HG03139 (cell line): ENCODE results near the gene TAF11L13.
"Not testable (repeated sequence)": the region's sequence is repeated elsewhere in the genome, so short reads cannot be mapped to it uniquely, and the experiment has no call there.

Experiments
- ATAC-seq: cut with Tn5 transposase; IDR thresholded peaks from one replicate; pipeline ENCODE4 v1.9.1; 2021; ENCODE audit not compliant: unreplicated experiment

Gene TAF11L13

DNA sequence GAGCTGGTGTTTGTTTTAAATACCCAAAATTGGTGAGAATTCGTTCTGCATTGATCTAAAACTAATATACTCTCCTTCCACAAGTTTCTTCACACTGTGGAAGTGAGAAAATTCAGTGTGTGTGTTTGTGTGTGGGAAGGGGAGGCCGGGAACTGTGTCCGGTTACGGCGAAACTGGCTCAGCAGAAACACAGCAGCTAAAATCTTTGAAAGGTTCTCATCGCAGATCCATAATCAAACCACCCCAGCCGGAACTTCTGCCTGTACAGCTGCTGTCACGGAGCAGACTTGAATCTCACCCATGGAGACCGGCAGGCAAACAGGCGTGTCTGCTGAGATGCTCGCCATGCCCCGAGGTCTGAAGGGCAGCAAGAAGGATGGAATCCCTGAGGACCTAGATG lies at the start of gene TAF11L13:
TSS of gene TAF11L13 (plus strand) at position 301 of the 400 bp plus-strand sequence.
- ATAC-seq = not testable (repeated sequence)

DNA sequence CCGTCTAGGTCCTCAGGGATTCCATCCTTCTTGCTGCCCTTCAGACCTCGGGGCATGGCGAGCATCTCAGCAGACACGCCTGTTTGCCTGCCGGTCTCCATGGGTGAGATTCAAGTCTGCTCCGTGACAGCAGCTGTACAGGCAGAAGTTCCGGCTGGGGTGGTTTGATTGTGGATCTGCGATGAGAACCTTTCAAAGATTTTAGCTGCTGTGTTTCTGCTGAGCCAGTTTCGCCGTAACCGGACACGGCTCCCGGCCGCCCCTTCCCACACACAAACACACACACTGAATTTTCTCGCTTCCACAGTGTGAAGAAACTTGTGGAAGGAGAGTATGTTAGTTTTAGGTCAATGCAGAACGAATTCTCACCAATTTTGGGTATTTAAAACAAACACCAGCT lies 46.2 kb upstream of the TAF11L13 start, which contains the start of gene TAF11L7:
TSS of gene TAF11L7 (minus strand) at position 101 of the 400 bp plus-strand sequence.
- not testable (repeated sequence) for ATAC-seq

DNA sequence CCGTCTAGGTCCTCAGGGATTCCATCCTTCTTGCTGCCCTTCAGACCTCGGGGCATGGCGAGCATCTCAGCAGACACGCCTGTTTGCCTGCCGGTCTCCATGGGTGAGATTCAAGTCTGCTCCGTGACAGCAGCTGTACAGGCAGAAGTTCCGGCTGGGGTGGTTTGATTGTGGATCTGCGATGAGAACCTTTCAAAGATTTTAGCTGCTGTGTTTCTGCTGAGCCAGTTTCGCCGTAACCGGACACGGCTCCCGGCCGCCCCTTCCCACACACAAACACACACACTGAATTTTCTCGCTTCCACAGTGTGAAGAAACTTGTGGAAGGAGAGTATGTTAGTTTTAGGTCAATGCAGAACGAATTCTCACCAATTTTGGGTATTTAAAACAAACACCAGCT lies 41.0 kb upstream of the TAF11L13 start, which contains the start of gene TAF11L8:
TSS of gene TAF11L8 (minus strand) at position 101 of the 400 bp plus-strand sequence.
- ATAC-seq = not testable (repeated sequence)

DNA sequence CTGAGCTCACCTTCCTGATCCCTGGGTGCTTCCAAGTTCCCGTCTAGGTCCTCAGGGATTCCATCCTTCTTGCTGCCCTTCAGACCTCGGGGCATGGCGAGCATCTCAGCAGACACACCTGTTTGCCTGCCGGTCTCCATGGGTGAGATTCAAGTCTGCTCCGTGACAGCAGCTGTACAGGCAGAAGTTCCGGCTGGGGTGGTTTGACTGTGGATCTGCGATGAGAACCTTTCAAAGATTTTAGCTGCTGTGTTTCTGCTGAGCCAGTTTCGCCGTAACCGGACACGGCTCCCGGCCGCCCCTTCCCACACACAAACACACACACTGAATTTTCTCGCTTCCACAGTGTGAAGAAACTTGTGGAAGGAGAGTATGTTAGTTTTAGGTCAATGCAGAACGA lies 37.6 kb upstream of the TAF11L13 start, which contains the start of gene TAF11L9:
TSS of gene TAF11L9 (minus strand) at position 140 of the 400 bp plus-strand sequence.
- ATAC-seq = not testable (repeated sequence)

DNA sequence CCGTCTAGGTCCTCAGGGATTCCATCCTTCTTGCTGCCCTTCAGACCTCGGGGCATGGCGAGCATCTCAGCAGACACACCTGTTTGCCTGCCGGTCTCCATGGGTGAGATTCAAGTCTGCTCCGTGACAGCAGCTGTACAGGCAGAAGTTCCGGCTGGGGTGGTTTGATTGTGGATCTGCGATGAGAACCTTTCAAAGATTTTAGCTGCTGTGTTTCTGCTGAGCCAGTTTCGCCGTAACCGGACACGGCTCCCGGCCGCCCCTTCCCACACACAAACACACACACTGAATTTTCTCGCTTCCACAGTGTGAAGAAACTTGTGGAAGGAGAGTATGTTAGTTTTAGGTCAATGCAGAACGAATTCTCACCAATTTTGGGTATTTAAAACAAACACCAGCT lies 34.2 kb upstream of the TAF11L13 start, which contains the start of gene TAF11L10:
TSS of gene TAF11L10 (minus strand) at position 101 of the 400 bp plus-strand sequence.
- ATAC-seq = not testable (repeated sequence)

DNA sequence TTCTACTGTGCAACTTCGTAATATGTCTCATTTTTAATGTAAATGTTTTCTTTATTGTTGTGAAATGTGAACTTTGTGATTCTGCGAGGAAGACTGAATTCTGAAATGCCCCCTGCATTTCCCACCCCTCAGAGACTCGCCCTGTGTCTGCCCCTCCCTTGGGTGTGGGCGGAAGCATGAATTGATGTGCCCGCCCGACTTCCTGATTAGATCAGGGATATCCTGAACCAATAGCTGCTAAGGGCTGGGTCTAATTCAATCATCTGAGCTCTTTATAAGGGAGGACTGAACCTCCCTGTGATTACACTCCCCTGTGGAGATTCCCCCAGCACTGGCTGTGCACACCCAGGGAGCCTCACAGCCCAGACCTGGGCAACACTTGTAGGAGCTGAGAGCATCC lies 28.0 kb upstream of the TAF11L13 start, which contains the start of gene TAF11L11:
TSS of gene TAF11L11 (plus strand) at position 304 of the 400 bp plus-strand sequence.
- not testable (repeated sequence) for ATAC-seq

DNA sequence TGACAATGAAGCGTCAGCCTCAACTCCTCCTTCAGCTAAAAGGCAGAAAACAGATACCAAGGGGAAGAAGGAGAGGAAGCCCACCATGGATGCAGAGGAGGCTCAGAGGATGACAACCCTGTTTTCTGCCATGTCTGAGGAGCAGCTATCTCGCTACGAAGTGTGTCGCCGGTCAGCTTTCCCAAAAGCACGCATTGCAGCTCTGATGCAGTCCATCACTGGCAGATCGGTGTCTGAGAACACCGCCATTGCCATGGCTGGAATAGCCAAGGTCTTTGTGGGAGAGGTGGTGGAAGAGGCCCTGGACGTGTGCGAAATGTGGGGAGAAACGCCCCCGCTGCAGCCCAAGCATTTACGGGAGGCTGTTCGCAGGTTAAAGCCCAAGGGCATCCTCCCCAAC lies 26.9 kb upstream of the TAF11L13 start:
- no peak for ATAC-seq

DNA sequence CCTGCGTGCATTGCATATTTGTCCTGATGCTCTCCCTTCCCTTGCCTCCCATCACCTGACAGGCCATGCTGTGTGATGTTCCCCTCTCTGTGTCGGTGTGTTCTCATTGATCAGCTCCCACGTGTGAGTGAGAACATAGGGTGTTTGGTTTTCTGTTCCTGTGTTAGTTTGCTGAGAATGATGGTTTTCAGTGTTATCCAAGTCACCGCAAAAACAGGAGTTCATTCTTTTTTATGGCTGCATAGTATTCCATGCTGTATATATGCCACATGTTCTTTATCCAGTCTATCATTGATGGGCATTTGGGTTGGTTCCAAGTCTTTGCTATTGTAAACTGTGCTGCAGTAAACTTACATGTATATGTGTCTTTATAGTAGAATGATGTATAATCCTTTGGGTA lies 24.4 kb upstream of the TAF11L13 start:
- ATAC-seq = not testable (repeated sequence)

DNA sequence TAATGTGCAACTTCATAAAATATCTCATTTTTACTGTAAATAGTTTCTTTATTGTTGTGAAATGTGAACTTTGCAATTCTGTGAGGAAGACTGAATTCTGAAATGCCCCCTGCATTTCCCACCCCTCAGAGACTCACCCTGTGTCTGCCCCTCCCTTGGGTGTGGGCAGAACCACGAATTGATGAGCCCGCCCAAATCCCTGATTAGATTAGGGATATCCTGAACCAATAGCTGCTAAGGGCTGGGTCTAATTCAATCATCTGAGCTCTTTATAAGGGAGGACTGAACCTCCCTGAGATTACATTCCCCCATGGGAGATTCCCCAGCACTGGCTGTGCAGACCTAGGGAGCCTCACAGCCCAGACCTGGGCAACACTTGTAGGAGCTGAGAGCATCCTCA lies 21.8 kb upstream of the TAF11L13 start, which contains the start of gene TAF11L12:
TSS of gene TAF11L12 (plus strand) at position 301 of the 400 bp plus-strand sequence.
- ATAC-seq = not testable (repeated sequence)

DNA sequence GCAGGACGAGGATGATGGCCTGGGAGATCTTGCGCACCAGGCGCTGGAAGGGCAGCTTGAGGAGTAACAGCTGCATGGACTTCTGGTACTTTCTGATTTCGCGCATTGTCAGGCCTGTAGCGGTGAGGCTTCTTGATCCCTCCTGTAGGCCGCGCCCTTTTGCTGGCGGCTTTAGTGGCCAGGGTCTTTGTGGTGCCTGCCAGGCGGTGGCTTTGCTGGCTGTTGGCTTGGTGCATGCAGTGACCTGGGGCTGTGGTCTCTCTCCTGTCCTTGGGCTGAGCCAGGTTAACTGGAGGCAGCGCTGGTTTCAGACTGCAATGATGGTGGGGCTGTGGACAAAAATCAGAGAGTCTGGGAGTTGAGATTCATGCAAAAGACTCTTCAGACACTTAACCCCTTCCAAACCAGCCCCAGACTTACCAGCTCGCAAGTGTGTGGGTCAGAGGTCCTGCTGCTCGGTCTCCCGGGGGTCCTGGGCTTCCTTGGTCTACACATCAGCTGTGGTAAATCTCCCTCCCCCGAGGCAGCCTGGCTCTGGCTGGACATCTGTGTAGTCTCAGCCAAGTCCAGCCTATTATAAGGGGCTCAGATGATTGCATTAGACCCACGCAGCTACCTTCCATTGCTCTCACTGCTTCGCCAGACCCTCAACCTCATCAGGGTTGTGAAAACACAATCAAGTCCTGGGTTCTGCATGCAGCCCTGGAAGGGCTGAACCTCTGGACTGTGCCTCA lies 16.8 kb upstream of the TAF11L13 start:
- no peak for ATAC-seq

DNA sequence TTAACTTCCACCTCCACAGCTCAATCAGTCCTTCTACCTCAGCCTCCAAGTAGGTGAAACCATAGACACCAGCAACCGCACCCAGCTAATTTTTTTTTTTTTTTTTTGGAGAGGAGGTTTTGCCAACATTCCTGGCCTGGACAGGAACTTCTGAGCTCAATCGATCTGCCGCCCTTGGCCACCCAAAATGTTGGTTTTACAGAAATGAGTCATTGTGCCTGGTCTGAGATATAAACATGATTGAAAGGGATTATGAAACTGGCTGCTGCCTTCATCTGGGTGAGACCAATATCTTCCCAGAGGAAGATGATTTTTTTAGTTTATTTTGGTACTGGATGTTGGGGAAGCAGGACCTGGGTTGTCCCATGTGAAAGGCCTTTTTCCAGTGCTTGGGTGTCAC lies 12.5 kb upstream of the TAF11L13 start:
- ATAC-seq = no peak

DNA sequence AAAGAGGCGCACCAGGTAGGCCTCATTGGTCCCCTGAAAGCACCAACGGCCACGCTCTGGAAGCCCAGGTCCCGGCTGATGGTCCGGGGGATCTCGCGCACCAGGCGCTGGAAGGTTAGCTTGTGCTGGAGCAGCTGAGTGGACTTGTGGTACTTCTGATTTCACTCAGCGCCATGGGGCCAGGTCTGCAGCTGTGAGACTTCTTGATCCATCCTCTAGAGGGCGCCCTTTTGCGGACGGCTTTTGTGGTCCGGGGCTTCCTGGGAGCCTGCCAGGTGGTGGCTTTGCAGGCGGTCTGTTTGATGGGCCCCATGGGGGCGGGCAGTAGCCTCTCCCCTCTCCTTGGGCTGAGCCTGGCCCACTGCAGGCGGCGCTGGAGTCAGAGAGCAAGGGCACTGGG lies 11.3 kb upstream of the TAF11L13 start:
- no peak for ATAC-seq

DNA sequence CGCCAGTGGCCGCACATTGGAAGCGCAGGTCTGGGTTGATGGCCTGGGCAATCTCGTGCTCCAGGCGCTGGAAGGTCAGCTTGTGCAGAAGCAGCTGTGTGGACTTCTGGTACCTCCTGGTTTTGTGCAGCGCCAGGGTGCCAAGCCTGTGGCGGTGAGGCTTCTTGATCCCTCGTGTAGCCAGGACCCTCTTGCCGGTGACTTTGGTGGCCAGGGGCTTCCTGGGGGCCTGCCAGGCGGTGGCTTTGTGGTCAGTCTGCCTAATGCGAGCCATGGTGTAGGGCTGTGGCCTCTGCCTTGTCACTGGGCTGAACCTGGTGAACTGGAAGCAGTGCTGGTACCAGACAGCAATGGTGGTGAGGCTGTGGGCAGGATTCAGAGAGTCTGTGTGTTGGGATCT lies 6.2 kb upstream of the TAF11L13 start:
- no peak for ATAC-seq

DNA sequence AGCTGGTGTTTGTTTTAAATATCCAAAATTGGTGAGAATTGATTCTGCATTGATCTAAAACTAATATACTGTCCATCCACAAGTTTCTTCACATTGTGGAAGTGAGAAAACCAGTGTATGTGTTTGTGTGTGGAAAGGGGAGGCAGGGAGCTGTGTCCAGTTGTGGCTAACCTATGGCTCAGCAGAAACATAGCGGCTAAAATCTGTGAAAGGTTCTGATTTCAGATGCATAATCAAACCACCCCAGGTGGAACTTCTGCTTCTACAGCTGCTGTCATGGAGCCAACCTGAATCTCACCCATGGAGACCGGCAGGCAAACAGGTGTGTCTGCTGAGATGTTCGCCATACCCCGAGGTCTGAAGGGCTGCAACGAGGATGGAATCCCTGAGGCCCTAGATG lies 2.3 kb downstream of the TAF11L13 start, which contains the start of gene TAF11L14:
TSS of gene TAF11L14 (plus strand) at position 301 of the 400 bp plus-strand sequence.
- no peak for ATAC-seq

DNA sequence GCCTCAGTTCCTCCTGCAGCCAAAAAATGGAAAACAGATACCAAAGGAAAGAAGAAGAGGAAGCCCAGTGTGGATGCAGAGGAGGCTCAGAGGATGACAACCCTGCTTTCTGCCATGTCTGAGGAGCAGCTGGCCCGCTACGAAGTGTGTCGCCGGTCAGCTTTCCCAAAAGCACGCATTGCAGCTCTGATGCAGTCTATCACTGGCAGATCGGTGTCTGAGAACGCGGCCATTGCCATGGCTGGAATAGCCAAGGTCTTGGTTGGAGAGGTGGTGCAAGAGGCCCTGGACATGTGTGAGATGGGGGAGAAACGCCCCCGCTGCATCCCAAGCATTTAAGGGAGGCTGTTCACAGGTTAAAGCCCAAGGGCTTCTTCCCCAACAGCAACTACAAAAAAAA lies 17.3 kb downstream of the TAF11L13 start:
- ATAC-seq = not testable (repeated sequence)

DNA sequence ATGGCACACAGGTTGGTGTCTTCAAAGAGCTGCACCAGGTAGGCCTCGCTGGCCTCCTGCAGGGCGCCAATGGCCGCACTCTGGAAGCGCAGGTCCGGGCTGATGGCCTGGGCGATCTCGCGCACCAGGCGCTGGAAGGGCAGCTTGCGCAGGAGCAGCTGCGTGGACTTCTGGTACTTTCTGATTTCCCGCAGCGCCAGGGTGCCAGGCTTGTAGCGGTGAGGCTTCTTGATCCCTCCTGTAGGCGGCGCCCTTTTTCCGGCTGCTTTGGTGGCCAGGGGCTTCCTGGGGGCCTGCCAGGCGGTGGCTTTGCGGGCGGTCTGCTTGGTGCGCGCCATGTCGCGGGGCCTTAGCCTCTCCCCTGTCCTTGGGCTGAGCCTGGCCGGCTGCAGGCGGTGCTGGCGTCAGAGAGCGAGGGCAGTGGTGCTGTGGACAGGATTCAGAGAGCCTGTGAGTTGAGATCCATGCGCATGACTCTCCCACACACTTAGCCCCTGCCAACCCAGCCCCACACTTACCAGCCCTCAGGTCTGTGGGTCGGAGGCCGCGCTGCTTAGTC lies 23.4 kb downstream of the TAF11L13 start:
- not testable (repeated sequence) for ATAC-seq

DNA sequence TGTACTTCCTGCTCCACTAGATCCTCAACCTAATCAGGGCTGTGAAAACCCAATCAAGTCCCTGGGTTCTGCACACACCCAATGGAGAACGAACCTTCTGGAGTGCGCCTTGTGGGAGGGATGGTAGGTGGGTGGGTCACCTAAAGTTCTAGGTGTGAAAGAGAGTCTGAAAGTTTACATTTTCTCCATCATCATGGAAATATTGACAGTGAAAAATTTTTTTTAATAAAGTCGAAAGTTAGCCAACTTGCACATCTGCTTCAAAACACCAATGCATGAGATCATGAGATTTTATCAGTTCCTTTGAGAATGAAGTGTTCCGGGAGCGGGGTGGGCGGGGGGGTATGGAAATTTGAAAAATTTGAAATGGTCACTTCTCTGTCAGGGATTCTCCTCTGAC lies 24.0 kb downstream of the TAF11L13 start:
- no peak for ATAC-seq

DNA sequence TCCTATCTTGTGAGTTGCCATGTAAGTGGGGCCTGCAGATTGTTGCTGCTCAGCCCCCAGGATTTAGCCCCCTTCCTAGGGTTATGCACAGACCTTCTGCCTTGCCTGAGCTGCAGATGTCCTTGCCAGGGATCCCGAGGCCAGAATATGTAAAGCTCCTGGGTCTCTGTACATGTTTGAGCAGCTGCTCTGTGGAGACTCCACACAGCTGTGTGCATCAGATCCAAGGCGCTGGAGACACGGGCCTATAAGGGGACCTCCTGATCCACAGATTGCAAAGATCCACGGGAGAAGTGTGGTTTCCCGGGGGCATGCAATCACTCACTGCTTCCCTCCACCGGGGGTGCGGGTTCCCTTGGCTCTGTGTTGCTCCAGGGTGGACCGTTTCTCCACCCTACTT lies 31.3 kb downstream of the TAF11L13 start:
- no peak for ATAC-seq

DNA sequence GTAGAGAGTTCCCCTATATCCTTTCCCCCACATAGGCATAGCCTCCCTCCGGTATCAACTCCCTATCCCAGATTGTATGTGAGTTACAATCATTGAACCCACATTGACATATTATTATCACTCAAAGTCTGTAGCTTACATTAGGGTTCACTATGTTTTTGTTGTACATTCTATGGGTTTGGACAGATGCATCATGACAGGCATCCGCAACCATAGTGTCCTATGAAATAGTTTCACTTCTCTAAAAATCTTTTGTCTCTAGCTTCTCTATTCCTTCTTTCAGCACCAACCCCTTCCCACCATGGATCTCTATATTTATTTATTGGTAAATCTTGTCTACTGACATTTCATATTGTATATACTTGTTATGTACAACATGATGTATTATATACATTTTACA lies 33.9 kb downstream of the TAF11L13 start:
- ATAC-seq = no peak

DNA sequence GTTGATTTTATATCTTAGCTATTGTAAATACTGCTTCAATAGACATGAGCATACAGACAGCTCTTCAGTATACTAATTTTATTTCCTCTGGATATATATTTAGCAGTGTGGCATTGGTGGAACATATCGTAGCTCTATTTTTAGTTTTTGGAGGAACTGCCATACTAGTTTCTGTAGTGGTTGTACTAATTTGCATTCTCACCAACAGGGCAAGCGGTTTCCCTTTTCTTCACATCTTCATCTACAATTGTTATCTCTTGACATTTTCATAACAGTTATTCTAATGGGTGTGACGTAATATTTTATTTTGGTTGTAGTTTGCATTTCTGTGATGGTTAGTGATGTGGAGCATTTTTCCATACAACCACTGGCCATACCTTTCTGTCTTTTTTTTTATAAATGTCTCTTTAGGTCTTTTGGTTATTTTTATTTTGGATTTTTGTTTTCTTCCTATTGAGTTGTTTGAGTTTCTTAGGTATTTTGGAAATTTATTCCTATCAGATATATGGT lies 34.9 kb downstream of the TAF11L13 start:
- ATAC-seq = no peak

DNA sequence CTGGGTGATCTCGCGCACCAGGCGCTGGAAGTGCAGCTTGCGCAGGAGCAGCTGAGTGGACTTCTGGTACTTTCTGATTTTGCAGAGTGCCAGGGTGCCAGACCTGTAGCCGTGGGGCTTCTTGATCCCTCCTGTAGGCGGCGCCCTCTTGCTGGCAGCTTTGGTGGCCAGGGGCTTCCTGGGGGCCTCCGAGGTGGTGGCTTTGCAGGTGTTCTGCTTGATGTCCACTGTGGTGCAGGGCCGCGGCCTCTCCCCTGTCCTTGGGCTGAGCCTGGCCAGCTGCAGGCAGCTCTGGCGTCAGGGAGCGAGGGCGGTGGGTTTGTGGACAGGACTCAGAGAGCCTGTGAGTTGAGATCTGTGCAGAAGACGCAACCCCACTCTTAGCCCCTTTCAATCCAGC lies 38.5 kb downstream of the TAF11L13 start:
- ATAC-seq = no peak
